MG63 (cell line): ENCODE data around the gene NUP98. TPM values are rescaled to one million over a fixed set of nuclear protein-coding genes. Genes with fewer than 3 reads are reported as not detected.
"Not testable (repeated sequence)": the region's sequence is repeated elsewhere in the genome, so short reads cannot be mapped to it uniquely, and the experiment has no call there.

ENCODE experiments used
- DNase-seq: peaks from one replicate; pipeline ENCODE4 v3.0.0-alpha.2; 2020
- H3K27me3 ChIP-seq: fragments of 250-450 bp; sonication (Bioruptor Pico); 2 replicates; pipeline ENCODE4 v1.5.1; 2020; ENCODE audit warnings: mild to moderate bottlenecking, moderate library complexity
- H3K36me3 ChIP-seq: fragments of 250-450 bp; sonication (Bioruptor Pico); 2 replicates; pipeline ENCODE4 v1.5.1; 2020; ENCODE audit warnings: mild to moderate bottlenecking, moderate library complexity
- H3K4me3 ChIP-seq: fragments of 250-450 bp; sonication (Bioruptor Pico); 2 replicates; pipeline ENCODE4 v1.5.1; 2020; ENCODE audit warnings: mild to moderate bottlenecking, moderate library complexity
- H3K9me3 ChIP-seq: fragments of 250-450 bp; sonication (Bioruptor Pico); 2 replicates; pipeline ENCODE4 v1.5.1; 2020; ENCODE audit warnings: mild to moderate bottlenecking, moderate library complexity
- total RNA-seq: library from RNA; depleted of rRNA; stranded (reverse); fragments of >200 nt; shearing (Covaris generic); gene quantifications from 2 replicates; pipeline ENCODE4 v1.2.3, GENCODE V29; 2014; ENCODE audit warnings: low replicate concordance

The NUP98 gene
- total RNA-seq, 1 experiment from 2014 or later = 106 TPM

DNA sequence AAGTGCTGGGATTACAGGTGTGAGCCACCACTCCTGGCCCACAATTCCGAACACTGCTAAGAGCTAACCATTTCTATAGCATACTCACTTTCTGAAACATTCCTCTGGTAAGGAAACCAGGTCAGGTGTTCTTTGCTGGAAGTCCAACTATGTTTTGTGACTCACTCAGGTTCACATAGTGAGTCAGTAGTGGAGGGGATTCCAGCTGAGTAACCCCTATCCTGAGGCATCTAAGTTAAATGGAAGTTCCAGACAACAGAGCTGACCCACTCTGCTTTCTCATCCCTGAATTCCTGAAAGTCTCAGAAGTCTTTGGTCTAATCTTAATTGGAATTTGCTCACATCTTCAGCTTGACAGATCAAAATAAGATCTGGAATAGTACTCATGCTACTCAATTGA, 123.2 kb downstream of the NUP98 start:
- DNase-seq = no peak
- H3K9me3 ChIP-seq = no peaks in the 10 kb centered on the region
- no peak overlapping the region for H3K4me3 ChIP-seq
- H3K36me3 ChIP-seq = peaks cover 22% of the 10 kb centered on the region
- H3K27me3 ChIP-seq = no peaks in the 10 kb centered on the region

DNA sequence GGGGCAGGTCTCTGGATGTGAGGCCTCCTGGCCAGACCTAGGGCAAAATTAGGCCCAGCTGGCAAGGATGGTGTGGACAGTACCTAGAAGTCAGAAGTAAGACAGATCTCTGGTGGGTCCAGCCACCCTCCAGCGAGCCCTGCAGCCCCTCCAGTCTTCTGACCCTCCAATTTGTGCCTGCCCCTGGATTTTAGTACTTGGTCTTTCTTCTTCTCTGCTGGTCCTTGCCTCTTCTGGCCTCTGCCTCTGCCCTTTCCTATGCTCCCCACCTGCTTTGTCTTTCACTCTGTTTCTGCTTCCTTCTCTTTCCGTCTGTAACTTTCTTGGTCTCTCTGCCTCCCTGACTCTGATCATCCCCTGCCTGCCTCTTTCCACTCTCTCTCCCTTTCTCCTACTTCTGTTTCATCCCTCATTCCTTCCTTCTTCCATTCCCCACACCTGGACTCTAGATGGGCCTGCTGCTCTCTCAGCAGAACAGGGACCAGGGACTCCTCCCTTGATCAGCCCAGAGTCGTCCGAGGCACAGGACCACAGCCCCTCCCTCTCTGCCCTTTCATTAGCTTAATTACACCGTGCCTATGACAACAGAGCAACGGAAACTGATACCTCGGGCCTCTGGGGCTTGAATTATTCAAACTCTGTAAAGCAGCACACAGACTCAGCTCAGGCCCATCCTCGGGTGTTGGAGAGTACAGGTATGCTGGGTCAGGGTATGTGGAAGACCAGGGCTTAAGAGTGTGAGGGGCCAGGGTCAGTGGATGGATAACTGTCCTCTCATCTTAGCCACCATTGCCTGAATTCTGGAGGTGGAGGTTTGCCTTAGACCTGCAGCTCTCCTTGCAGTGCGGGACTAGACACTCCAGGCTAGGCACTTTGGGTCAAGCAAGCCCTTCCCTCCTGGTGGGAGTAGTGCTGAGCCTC, 125.8 kb downstream of the NUP98 start, which contains the start of gene CHRNA10:
Gene CHRNA10, minus strand, starts transcription at position 51 of the 921 bp plus-strand sequence. CDS start 72 bp downstream, outside the sequence.
- H3K27me3 ChIP-seq = no peaks in the 10 kb centered on the region
- peaks cover 14% of the 10 kb centered on the region for H3K36me3 ChIP-seq
- DNase-seq = no peak
- no peak within 1 kb of the TSS for H3K4me3 ChIP-seq
- H3K9me3 ChIP-seq = no peaks in the 10 kb centered on the region

- peaks cover 6% of the 10 kb centered on the region for H3K36me3 ChIP-seq
- H3K27me3 ChIP-seq = no peaks in the 10 kb centered on the region
- no peak for DNase-seq
- H3K4me3 ChIP-seq = no peak overlapping the region
- no peaks in the 10 kb centered on the region for H3K9me3 ChIP-seq
Measured at GRCh38 chr11:3669742-3670183, 127.6 kb downstream of the NUP98 start.

DNA sequence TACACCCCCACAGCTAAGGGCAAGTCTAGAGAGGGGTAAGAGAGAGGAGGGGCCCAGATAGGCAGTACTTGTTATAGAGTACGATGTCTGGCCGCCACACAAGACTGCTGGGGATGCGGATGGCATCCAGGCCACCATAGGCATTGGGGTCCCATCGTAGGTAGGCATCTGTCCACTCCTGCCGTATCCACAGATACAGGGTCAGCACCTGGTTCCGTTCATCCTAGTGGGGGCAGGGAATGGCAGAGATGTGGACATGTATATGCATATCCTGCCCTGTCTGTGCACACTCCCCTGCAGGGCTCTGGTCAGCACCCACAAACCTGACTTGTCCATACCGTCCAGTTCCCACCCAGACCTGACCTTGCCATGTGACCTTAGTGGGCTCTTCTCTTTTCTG, 128.2 kb downstream of the NUP98 start:
- no peak for DNase-seq
- Histone ChIP-seq H3K36me3 (peaks cover 6% of the 10 kb centered on the region), H3K4me3 (no peak overlapping the region), H3K9me3 (no peaks in the 10 kb centered on the region), H3K27me3 (no peaks in the 10 kb centered on the region)

GRCh38 chr11:3667149-3668035, 130.0 kb downstream of the NUP98 start:
- DNase-seq = no peak
- H3K27me3 ChIP-seq = no peaks in the 10 kb centered on the region

DNA sequence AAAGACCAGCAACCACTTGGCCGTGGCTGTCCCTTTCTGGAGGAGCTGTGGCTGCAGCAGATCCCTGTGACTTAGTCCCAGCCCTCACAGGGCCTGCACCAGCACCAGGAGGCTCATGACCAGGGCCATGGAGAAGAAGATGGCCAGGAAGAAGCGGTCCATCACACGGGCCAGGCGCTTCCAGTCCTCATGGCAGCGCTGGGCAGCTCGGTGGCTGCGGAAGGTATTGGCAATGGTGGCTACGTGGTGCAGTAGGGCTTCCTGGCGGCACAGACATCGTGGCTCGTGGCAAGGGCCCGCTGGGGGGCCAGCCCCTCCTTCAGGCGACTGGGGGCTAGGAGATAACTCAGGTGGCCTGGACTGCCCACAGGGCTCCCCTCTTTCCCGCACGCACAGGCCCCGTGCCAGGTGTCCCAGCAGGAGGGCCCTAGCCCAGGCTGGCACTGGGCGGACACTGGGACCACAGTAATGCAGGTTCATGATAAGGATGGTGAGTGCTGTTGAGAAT, 131.3 kb downstream of the NUP98 start:
- Histone ChIP-seq H3K27me3 (no peaks in the 10 kb centered on the region), H3K4me3 (no peak overlapping the region), H3K36me3 (no peaks in the 10 kb centered on the region; the same call in 1 of the 2 replicates), H3K9me3 (no peaks in the 10 kb centered on the region)
- no peak for DNase-seq

More at GRCh38 chr11:3667149-3668035, 130.0 kb downstream of the NUP98 start:
- Histone ChIP-seq H3K36me3 (no peaks in the 10 kb centered on the region; the same call in none of the 2 replicates), H3K4me3 (no peak overlapping the region), H3K9me3 (no peaks in the 10 kb centered on the region)

GRCh38 chr11:3665336-3666022, 131.9 kb downstream of the NUP98 start:
- Histone ChIP-seq H3K9me3 (no peaks in the 10 kb centered on the region), H3K36me3 (no peaks in the 10 kb centered on the region; the same call in 1 of the 2 replicates), H3K27me3 (no peaks in the 10 kb centered on the region), H3K4me3 (no peak overlapping the region)
- DNase-seq = no peak

DNA sequence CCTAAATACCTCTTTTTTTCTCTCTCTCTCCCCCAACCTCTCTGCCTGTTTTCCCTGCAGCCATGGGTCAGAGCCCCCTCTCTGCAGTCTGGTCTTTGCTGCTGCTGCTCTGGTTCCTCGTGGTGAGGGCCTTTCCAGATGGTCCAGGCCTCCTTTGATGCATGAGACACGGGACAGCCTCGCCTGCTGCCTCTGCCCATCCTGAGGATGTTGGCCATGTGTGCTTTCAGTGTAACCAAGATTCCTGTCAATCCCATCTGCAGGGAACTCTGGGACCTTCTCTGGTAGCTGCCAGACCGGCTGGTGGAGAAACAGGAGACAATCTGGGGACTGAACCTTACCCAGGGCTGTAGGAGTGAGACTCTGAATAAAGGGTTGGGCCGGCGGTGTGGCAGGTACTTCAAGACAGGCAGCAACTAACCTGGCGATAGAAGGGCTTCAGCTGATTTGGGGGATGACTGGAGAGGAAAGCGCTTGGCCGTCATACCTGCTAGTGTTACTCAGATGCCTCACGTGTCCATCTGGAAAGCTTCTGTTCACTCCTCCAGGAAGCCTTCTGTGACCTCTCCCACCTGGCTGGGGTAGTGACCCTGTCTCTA, 133.2 kb downstream of the NUP98 start:
- no peak overlapping the region for H3K4me3 ChIP-seq
- DNase-seq = no peak
- no peaks in the 10 kb centered on the region for H3K27me3 ChIP-seq
- no peaks in the 10 kb centered on the region for H3K36me3 ChIP-seq
- H3K9me3 ChIP-seq = no peaks in the 10 kb centered on the region

- no peak overlapping the region for H3K4me3 ChIP-seq
Measured at GRCh38 chr11:3662856-3663255, 134.5 kb downstream of the NUP98 start.

DNA sequence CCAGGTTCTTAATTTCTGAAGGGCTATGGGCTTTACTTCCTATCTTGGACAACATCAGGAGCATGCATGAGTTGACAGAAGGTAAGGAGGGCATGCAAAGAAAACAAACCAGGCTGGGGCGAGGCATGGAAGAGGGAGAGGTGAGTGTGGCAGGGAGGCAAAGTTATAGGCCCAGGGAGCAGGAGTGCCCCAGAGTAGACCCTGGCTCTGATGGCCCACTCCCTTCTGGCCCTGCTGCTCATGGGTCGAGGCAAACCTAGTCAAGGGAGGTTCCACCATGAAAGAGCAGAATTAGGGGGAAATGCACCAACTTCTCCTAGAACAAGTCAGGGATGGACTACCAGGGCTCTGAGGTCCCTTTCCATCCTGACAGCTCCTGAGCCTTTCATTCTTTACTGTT, 136.4 kb downstream of the NUP98 start:
- H3K9me3 ChIP-seq = no peaks in the 10 kb centered on the region
- no peak for DNase-seq
- H3K27me3 ChIP-seq = no peaks in the 10 kb centered on the region
- H3K36me3 ChIP-seq = no peaks in the 10 kb centered on the region
- no peak overlapping the region for H3K4me3 ChIP-seq

More at GRCh38 chr11:3662856-3663255, 134.5 kb downstream of the NUP98 start:
- no peaks in the 10 kb centered on the region for H3K27me3 ChIP-seq
- DNase-seq = no peak
- H3K36me3 ChIP-seq = no peaks in the 10 kb centered on the region
- no peaks in the 10 kb centered on the region for H3K9me3 ChIP-seq

- Histone ChIP-seq H3K36me3 (no peaks in the 10 kb centered on the region), H3K4me3 (no peak overlapping the region), H3K27me3 (no peaks in the 10 kb centered on the region), H3K9me3 (no peaks in the 10 kb centered on the region)
- DNase-seq = no peak
Measured at GRCh38 chr11:3659595-3660515, 137.5 kb downstream of the NUP98 start.

- Histone ChIP-seq H3K36me3 (no peaks in the 10 kb centered on the region), H3K27me3 (no peaks in the 10 kb centered on the region), H3K4me3 (no peak overlapping the region), H3K9me3 (no peaks in the 10 kb centered on the region)
- no peak for DNase-seq
Measured at GRCh38 chr11:3658252-3658651, 139.1 kb downstream of the NUP98 start.

DNA sequence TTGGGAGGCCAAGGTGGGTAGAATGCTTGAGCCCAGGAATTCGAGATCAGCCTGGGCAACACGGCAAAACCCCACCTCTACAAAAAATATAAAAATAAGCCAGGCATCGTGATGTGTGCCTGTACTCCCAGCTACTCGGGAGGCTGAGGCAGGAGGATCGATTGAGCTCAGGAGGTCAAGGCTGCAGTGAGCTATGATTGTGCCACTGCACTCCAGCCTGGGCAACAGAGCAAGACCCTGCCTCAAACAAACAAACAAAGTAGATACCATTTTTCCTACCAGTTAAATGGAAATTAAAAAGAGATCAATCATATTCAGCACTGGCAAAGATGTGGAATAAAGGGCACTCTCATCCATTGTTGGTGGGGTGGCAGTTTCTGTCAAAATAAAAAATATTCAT, 140.0 kb downstream of the NUP98 start:
- not testable (repeated sequence) for DNase-seq, H3K27me3 ChIP-seq, H3K36me3 ChIP-seq, H3K4me3 ChIP-seq, H3K9me3 ChIP-seq

DNA sequence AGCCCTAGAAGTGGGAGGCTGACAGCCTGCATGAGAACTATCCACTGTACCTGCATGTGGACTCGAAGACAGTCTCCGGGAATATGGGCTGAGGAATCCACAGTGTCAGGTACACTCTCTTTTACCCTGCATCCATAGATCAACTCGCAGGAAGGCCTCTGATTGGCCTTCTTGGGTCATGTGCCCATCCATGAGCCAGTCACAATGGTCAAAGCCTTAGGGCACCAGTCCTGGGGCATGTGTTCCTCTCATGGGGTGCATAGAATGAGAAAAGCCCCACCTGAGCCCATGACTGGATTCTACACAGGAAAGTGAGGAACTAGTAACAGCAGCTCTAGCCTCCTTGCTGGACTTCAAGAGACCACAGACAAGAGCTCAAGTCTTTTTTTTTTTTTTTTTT, 141.8 kb downstream of the NUP98 start:
- no peaks in the 10 kb centered on the region for H3K36me3 ChIP-seq
- H3K9me3 ChIP-seq = no peaks in the 10 kb centered on the region
- H3K4me3 ChIP-seq = no peak overlapping the region
- DNase-seq = no peak
- no peaks in the 10 kb centered on the region for H3K27me3 ChIP-seq

DNA sequence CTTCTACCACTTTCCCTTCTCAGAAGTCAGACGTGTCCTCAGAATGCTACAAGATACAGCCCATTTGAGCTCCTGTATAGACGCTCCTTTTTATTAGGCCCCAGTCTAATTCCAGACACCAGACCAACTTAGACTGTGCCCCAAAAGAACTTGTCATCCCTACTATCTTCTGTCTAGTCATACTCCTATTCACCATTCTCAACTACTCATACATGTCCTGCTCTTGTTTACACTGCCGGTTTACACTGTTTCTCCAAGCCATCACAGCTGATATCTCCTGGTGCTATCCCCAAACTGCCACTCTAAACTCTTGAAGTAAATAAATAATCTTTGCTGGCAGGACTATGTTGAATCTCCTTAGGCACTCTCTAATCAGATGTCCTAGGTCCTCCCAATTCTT, 144.8 kb downstream of the NUP98 start:
- H3K27me3 ChIP-seq, H3K9me3 ChIP-seq, DNase-seq, H3K4me3 ChIP-seq, H3K36me3 ChIP-seq: not testable (repeated sequence)
